T-cell (primary cell): ENCODE measurements around the gene P4HA3. TPM values are rescaled to one million over a fixed set of nuclear protein-coding genes. Genes with fewer than 3 reads are reported as not detected.

Experiments
- ATAC-seq, 4 experiments: fragments of 200-7000 bp in 3 of 4; fragments of 150-1000 bp in 1 of 4; cut with Tn5 transposase; replicated peaks in 1 of 4; 1 replicate in 3 of 4; 2 replicates in 1 of 4; pipeline ENCODE4 v1.10.0; 2021; ENCODE audit warnings: moderate library complexity in 3 of 4, mild to moderate bottlenecking in 2 of 4, moderate number of reproducible peaks in 1 of 4
- CTCF ChIA-PET, 2 donors: fragments of 300-600 bp; sonication (Branson Sonifier 250); formaldehyde crosslinking; loops; one replicate each; lab custom pipeline; 2022; ENCODE audit warnings: antibody characterized with exemption in 2 of 2; lab: Charles Lee
- POLR2A ChIA-PET, 2 donors: fragments of 300-600 bp; sonication (Branson Sonifier 250); formaldehyde crosslinking; loops; one replicate each; lab custom pipeline; 2022; ENCODE audit warnings: antibody characterized with exemption in 2 of 2; lab: Charles Lee
- DNase-seq, 35 experiments: peaks; one replicate each; pipeline versions ENCODE4 v3.0.0 to v3.0.0-alpha.2; 2013 to 2023
- H3K27ac ChIP-seq: one replicate; pipeline ENCODE4 v1.5.1; 2013; ENCODE audit warnings: low read length
- H3K27me3 ChIP-seq, 2 experiments: replicated peaks in 1 of 2; 1 replicate in 1 of 2; 2 replicates in 1 of 2; pipeline versions ENCODE4 v1.6.1 to v1.7.0; 2013; ENCODE audit warnings: low read length in 1 of 2, mixed read lengths in 1 of 2; ENCODE audit not compliant: control insufficient read depth in 2 of 2, insufficient read depth in 2 of 2; ENCODE audit errors: extremely low read depth in 1 of 2
- H3K36me3 ChIP-seq, 2 donors: 1 replicate in 1 of 2; 2 replicates in 1 of 2; pipeline versions ENCODE4 v1.6.1 to v1.7.0; 2013; ENCODE audit warnings: low read length in 1 of 2; ENCODE audit not compliant: control insufficient read depth in 2 of 2, insufficient read depth in 1 of 2; ENCODE audit errors: extremely low read depth in 1 of 2
- H3K4me1 ChIP-seq, 2 experiments: 1 replicate in 1 of 2; 2 replicates in 1 of 2; pipeline versions ENCODE4 v1.6.1 to v1.7.0; 2013; ENCODE audit warnings: low read length in 2 of 2, mixed read lengths in 1 of 2; ENCODE audit not compliant: insufficient read depth in 2 of 2, control insufficient read depth in 1 of 2; ENCODE audit errors: extremely low read depth in 1 of 2
- H3K4me3 ChIP-seq, 2 donors: 1 replicate in 1 of 2; 2 replicates in 1 of 2; pipeline versions ENCODE4 v1.5.1 to v1.7.0; 2013; ENCODE audit warnings: mild to moderate bottlenecking in 2 of 2, low read length in 1 of 2, moderate library complexity in 1 of 2; ENCODE audit not compliant: control insufficient read depth in 1 of 2; ENCODE audit errors: extremely low read depth in 1 of 2
- H3K9me3 ChIP-seq: 2 replicates; pipeline ENCODE4 v1.7.0; 2013
- H3K27ac Mint-ChIP-seq, 2 donors: one replicate each; pipeline ENCODE4 v1.8.0; 2020 to 2021; ENCODE audit warnings: mild to moderate bottlenecking in 2 of 2, mixed read lengths in 2 of 2
- H3K27me3 Mint-ChIP-seq, 2 donors: one replicate each; pipeline ENCODE4 v1.8.0; 2021 to 2022; ENCODE audit warnings: mixed read lengths in 2 of 2
- H3K36me3 Mint-ChIP-seq: one replicate; pipeline ENCODE4 v1.8.0; 2021; ENCODE audit warnings: mixed read lengths
- H3K4me1 Mint-ChIP-seq, 3 donors: one replicate each; pipeline ENCODE4 v1.8.0; 2020 to 2022; ENCODE audit warnings: mixed read lengths in 3 of 3, mild to moderate bottlenecking in 1 of 3
- H3K4me3 Mint-ChIP-seq, 3 donors: one replicate each; pipeline ENCODE4 v1.8.0; 2020 to 2022; ENCODE audit warnings: mild to moderate bottlenecking in 3 of 3, mixed read lengths in 3 of 3, moderate library complexity in 3 of 3
- H3K9me3 Mint-ChIP-seq, 3 donors: one replicate each; pipeline ENCODE4 v1.8.0; 2020 to 2022; ENCODE audit warnings: mixed read lengths in 3 of 3
- WGBS: methylation state at CpG from one replicate; pipeline ENCODE4 v1.1.5; 2013; ENCODE audit warnings: missing lambda C conversion rate; ENCODE audit not compliant: insufficient coverage; 5-methylcytosine and 5-hydroxymethylcytosine counted together
- total RNA-seq, 35 experiments: library from RNA in 6 of 35; stranded (reverse) in 6 of 35; fragments of 120-200 nt in 1 of 35; gene quantifications; one replicate each; pipeline versions ENCODE4 v1.2.1 to v1.2.4 and lab custom pipeline; 2013 to 2026

Gene P4HA3
- total RNA-seq, 5 donors from 2014 or later (not counting 1 experiment from before 2014, with no cell fraction given): not detected

GRCh38 chr11:74237541-74237940, 73.9 kb downstream of the P4HA3 start:
- ChIA-PET CTCF (no interaction called here), POLR2A (no interaction called here)
- DNase-seq (peak in 1 of 35 experiments; percentile 15), ATAC-seq (peak in 1 of 4 experiments; percentile 73)
- Histone ChIP-seq H3K27ac (no peak overlapping the region), H3K4me1 (peaks cover 11 to 29% of the 10 kb centered on the region in 2 experiments), H3K9me3 (no peaks in the 10 kb centered on the region), H3K4me3 (no peak overlapping the region), H3K27me3 (no peaks in the 10 kb centered on the region), H3K36me3 (peaks cover 0 to 29% of the 10 kb centered on the region in 2 donors)
- no CpG with 5 or more reads among the region's 2 CpGs for WGBS
- no peak overlapping the region for H3K4me3 Mint-ChIP-seq
- no peaks in the 10 kb centered on the region for H3K9me3 Mint-ChIP-seq
- H3K27ac Mint-ChIP-seq: no peak overlapping the region
- H3K36me3 Mint-ChIP-seq: peaks cover 40% of the 10 kb centered on the region
- no peaks in the 10 kb centered on the region for H3K27me3 Mint-ChIP-seq
- H3K4me1 Mint-ChIP-seq: peaks cover 5 to 18% (median 12%) of the 10 kb centered on the region in 3 donors

GRCh38 chr11:74235121-74235520, 76.3 kb downstream of the P4HA3 start:
- peaks cover 17 to 43% of the 10 kb centered on the region in 2 experiments for H3K4me1 ChIP-seq
- Mint-ChIP-seq H3K27ac (no peak overlapping the region), H3K4me3 (no peak overlapping the region), H3K4me1 (peaks cover 14 to 33% (median 26%) of the 10 kb centered on the region in 3 donors), H3K36me3 (peaks cover 32% of the 10 kb centered on the region), H3K27me3 (no peaks in the 10 kb centered on the region), H3K9me3 (no peaks in the 10 kb centered on the region)
- H3K27me3 ChIP-seq: no peaks in the 10 kb centered on the region
- WGBS: 98% methylated on average over 4 of the region's 4 CpGs
- H3K4me3 ChIP-seq: no peak overlapping the region
- H3K36me3 ChIP-seq: peaks cover 0 to 23% of the 10 kb centered on the region in 2 donors
- ChIA-PET POLR2A (no interaction called here), CTCF (no interaction called here)
- H3K9me3 ChIP-seq: no peaks in the 10 kb centered on the region
- ATAC-seq (no peak), DNase-seq (no peak)
- no peak overlapping the region for H3K27ac ChIP-seq

- ChIA-PET CTCF (no interaction called here), POLR2A (interaction anchor here in 1 of 2 donors (0.6 kb wide), 1 partner anchor 613 kb away, joined by 7 read pairs; no protein-coding TSS in a partner anchor)
- Mint-ChIP-seq H3K36me3 (peaks cover 25% of the 10 kb centered on the region), H3K27ac (no peak overlapping the region), H3K4me1 (peaks cover 9 to 32% (median 26%) of the 10 kb centered on the region in 3 donors), H3K27me3 (no peaks in the 10 kb centered on the region), H3K9me3 (no peaks in the 10 kb centered on the region), H3K4me3 (no peak overlapping the region)
- H3K4me1 ChIP-seq: peaks cover 17 to 45% of the 10 kb centered on the region in 2 experiments
- DNase-seq (no peak), ATAC-seq (no peak)
- H3K36me3 ChIP-seq: peaks cover 0 to 20% of the 10 kb centered on the region in 2 donors
- H3K4me3 ChIP-seq: no peak overlapping the region
- H3K27me3 ChIP-seq: no peaks in the 10 kb centered on the region
- H3K27ac ChIP-seq: peak overlapping the region; percentile 69
- WGBS: 94% methylated on average over 3 of the region's 3 CpGs
- H3K9me3 ChIP-seq: no peaks in the 10 kb centered on the region
Observed at GRCh38 chr11:74233683-74234082, 77.8 kb downstream of the P4HA3 start.

- WGBS: no CpG with 5 or more reads among the region's 6 CpGs
- Mint-ChIP-seq H3K27me3 (no peaks in the 10 kb centered on the region), H3K4me1 (peaks cover 9 to 30% (median 21%) of the 10 kb centered on the region in 3 donors), H3K9me3 (no peaks in the 10 kb centered on the region), H3K27ac (peak overlapping the region in 1 of 2 donors; percentile 88), H3K4me3 (peak overlapping the region in 1 of 3 donors; percentile 43), H3K36me3 (peaks cover 16% of the 10 kb centered on the region)
- peak overlapping the region in 1 of 2 donors; percentile 3 for H3K4me3 ChIP-seq
- DNase-seq: peak in 32 of 35 experiments; percentile 9 to 65 (median 35)
- H3K9me3 ChIP-seq: no peaks in the 10 kb centered on the region
- POLR2A ChIA-PET: interaction anchor here (0.6 to 0.8 kb wide), 6 partner anchors 62 to 704 kb away, joined by 3 to 17 read pairs (median 8); no protein-coding TSS in a partner anchor
- peaks cover 17 to 39% of the 10 kb centered on the region in 2 experiments for H3K4me1 ChIP-seq
- H3K27ac ChIP-seq: peak overlapping the region; percentile 69
- CTCF ChIA-PET: interaction anchor here in 1 of 2 donors (0.6 to 2.4 kb wide), 6 partner anchors 23 to 96 kb away, joined by 3 to 9 read pairs (median 3); partner anchors contain the start of genes C2CD3 and PPME1
- H3K27me3 ChIP-seq: no peaks in the 10 kb centered on the region
- peak; percentile 95 to 100 (median 99) for ATAC-seq
- peaks cover 0 to 18% of the 10 kb centered on the region in 2 donors for H3K36me3 ChIP-seq
Observed at GRCh38 chr11:74232311-74232950, 79.0 kb downstream of the P4HA3 start.

- H3K27ac Mint-ChIP-seq: peak overlapping the region in 1 of 2 donors; percentile 39
- Histone ChIP-seq H3K36me3 (peaks cover 0 to 16% of the 10 kb centered on the region in 2 donors), H3K27me3 (no peaks in the 10 kb centered on the region), H3K4me1 (peaks cover 3 to 14% of the 10 kb centered on the region in 2 experiments), H3K4me3 (no peak overlapping the region), H3K9me3 (no peaks in the 10 kb centered on the region), H3K27ac (no peak overlapping the region)
- CTCF ChIA-PET: no interaction called here
- 93% methylated on average over 2 of the region's 2 CpGs for WGBS
- DNase-seq (no peak), ATAC-seq (no peak)
- H3K9me3 Mint-ChIP-seq: no peaks in the 10 kb centered on the region
- H3K36me3 Mint-ChIP-seq: peaks cover 40% of the 10 kb centered on the region
- no peaks in the 10 kb centered on the region for H3K27me3 Mint-ChIP-seq
- POLR2A ChIA-PET: no interaction called here
- H3K4me3 Mint-ChIP-seq: no peak overlapping the region
- H3K4me1 Mint-ChIP-seq: peaks cover 4 to 17% (median 8%) of the 10 kb centered on the region in 3 donors
Observed at GRCh38 chr11:74226907-74227306, 84.5 kb downstream of the P4HA3 start.

GRCh38 chr11:74225565-74225964, 85.9 kb downstream of the P4HA3 start:
- Mint-ChIP-seq H3K27ac (no peak overlapping the region), H3K36me3 (peaks cover 36% of the 10 kb centered on the region), H3K4me3 (no peak overlapping the region), H3K4me1 (peaks cover 0 to 10% (median 0%) of the 10 kb centered on the region in 3 donors), H3K9me3 (no peaks in the 10 kb centered on the region), H3K27me3 (no peaks in the 10 kb centered on the region)
- no peak for DNase-seq
- no peak overlapping the region for H3K4me3 ChIP-seq
- 100% methylated on average over 1 of the region's 4 CpGs for WGBS
- peaks cover 0 to 9% of the 10 kb centered on the region in 2 donors for H3K36me3 ChIP-seq
- ATAC-seq: no peak
- no peak overlapping the region for H3K27ac ChIP-seq
- no peaks in the 10 kb centered on the region for H3K27me3 ChIP-seq
- no peaks in the 10 kb centered on the region for H3K9me3 ChIP-seq
- H3K4me1 ChIP-seq: peaks cover 0 to 7% of the 10 kb centered on the region in 2 experiments
- ChIA-PET CTCF (no interaction called here), POLR2A (no interaction called here)
